Measurements from ENCODE around the gene STK25.

DNA sequence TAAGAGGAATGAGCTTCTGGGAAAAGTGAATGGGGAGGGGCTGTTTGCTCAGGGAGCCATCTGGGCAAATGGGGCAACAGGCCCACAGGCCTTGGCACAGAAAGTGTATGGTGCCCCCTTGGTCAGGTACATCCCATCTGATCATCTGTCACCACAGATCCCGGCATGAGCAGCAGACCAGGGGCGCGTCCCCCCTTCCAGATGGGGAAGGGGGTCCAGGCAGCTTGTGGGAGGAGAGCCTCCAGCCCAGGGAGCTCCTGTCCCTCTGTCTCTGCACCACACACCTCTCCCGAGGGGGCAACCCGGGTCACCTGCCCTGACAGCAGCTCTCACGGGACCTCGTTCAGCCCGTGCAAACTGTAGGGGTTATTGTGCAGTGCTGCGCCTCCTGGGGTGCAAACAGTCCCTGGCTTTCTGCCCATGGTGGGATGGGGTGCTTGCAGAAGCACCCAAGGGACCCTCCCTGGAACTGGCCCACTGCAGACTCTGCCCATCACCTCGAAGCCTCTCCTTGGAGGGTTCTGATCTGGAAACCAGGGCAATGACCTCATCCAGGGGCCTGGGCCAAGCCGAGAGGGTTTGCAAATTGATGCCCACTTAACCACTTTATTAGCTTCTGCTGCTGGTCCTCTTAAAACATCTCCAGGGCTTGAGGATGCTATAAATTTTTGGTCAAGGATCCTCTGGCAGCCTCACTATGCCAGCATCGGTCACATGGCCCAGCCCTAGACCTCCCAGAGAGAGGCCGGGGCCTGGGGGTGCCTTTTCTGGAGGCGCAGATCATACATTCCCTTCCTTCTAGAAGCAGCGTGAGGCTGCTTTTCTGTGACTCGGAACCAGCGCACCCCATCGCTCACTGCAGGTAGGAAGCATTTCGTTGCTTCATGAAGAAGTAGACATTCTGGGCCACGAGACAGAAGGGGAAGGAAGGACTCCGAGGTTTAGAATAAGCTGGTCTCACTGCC, 42.5 kb upstream of the STK25 start:
- no peak for TF ChIP-seq POLR2A (IDR thresholded peaks at IDR 0.05)
- TF ChIP-seq, protein P1, sequence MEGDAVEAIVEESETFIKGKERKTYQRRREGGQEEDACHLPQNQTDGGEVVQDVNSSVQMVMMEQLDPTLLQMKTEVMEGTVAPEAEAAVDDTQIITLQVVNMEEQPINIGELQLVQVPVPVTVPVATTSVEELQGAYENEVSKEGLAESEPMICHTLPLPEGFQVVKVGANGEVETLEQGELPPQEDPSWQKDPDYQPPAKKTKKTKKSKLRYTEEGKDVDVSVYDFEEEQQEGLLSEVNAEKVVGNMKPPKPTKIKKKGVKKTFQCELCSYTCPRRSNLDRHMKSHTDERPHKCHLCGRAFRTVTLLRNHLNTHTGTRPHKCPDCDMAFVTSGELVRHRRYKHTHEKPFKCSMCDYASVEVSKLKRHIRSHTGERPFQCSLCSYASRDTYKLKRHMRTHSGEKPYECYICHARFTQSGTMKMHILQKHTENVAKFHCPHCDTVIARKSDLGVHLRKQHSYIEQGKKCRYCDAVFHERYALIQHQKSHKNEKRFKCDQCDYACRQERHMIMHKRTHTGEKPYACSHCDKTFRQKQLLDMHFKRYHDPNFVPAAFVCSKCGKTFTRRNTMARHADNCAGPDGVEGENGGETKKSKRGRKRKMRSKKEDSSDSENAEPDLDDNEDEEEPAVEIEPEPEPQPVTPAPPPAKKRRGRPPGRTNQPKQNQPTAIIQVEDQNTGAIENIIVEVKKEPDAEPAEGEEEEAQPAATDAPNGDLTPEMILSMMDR (IDR thresholded peaks at IDR 0.05), result no peak

All from testis (tissue), 2 donors.